K562 (cell line): ENCODE measurements around the gene WBP1. TPM values are rescaled to one million over a fixed set of nuclear protein-coding genes. Genes with fewer than 3 reads are reported as not detected.

ENCODE experiments used
- EWSR1 ChIP-seq: fragments of 450-650 bp; IDR thresholded peaks from 2 replicates; pipeline ENCODE4 v1.6.1; 2018; ENCODE audit warnings: borderline replicate concordance, mild to moderate bottlenecking, low read depth, moderate library complexity; ENCODE audit not compliant: partially characterized antibody
- FOXK2 ChIP-seq, 2 experiments: fragments of 450-650 bp; IDR thresholded peaks in 1 of 2; conservative IDR thresholded peaks in 1 of 2; 2 replicates each; pipeline ENCODE4 v1.6.1; 2016; ENCODE audit warnings: low read depth in 2 of 2, mild to moderate bottlenecking in 1 of 2
- FOXP1 ChIP-seq: sonication (generic); formaldehyde crosslinking; IDR thresholded peaks from 2 replicates; pipeline ENCODE4 v1.8.0; 2022; ENCODE audit warnings: mild to moderate bottlenecking, missing genetic modification reagents
- HMG20B ChIP-seq: fragments of 250-450 bp; sonication (Bioruptor Pico); IDR thresholded peaks from 2 replicates; pipeline ENCODE4 v1.5.0; 2021; ENCODE audit warnings: mild to moderate bottlenecking
- HNRNPK ChIP-seq: fragments of 200-400 bp; formaldehyde crosslinking; IDR thresholded peaks from one replicate; pipeline ENCODE4 v1.6.1; 2018; ENCODE audit warnings: mild to moderate bottlenecking, low read depth, low read length; ENCODE audit not compliant: poor library complexity, severe bottlenecking
- KDM5B ChIP-seq: fragments of 200-600 bp; sonication (generic); IDR thresholded peaks from 2 replicates; pipeline ENCODE4 v1.6.1; 2012; ENCODE audit warnings: low read depth, mild to moderate bottlenecking, moderate library complexity, low read length, control low read depth, inconsistent platforms; ENCODE audit not compliant: insufficient replicate concordance
- LARP7 ChIP-seq: fragments of 450-650 bp; IDR thresholded peaks from 2 replicates; pipeline ENCODE4 v1.6.1; 2016
- LEF1 ChIP-seq: fragments of 450-650 bp; IDR thresholded peaks from 2 replicates; pipeline ENCODE4 v1.6.1; 2016; ENCODE audit warnings: mild to moderate bottlenecking
- MAFG ChIP-seq: fragments of 450-650 bp; conservative IDR thresholded peaks from 2 replicates; pipeline ENCODE4 v1.6.1; 2016; ENCODE audit warnings: missing genetic modification characterization, missing compliant biosample characterization
- MYNN ChIP-seq, 2 experiments: sonication (generic); formaldehyde crosslinking in 1 of 2; IDR thresholded peaks; 2 replicates each; pipeline versions ENCODE4 v1.5.0 to v1.6.1; 2016 to 2020; ENCODE audit warnings: antibody characterized with exemption in 1 of 2, missing genetic modification reagents in 1 of 2
- NFXL1 ChIP-seq: fragments of 450-650 bp; formaldehyde crosslinking; IDR thresholded peaks from 2 replicates; pipeline ENCODE4 v1.4.0; 2021; ENCODE audit warnings: mild to moderate bottlenecking
- SAFB ChIP-seq: fragments of 200-400 bp; formaldehyde crosslinking; IDR thresholded peaks from 2 replicates; pipeline ENCODE4 v1.6.1; 2017; ENCODE audit warnings: low read depth, low read length, borderline replicate concordance
- SRSF1 ChIP-seq: fragments of 200-400 bp; formaldehyde crosslinking; IDR thresholded peaks from 2 replicates; pipeline ENCODE4 v1.6.1; 2017; ENCODE audit warnings: mild to moderate bottlenecking, low read depth, low read length, moderate library complexity
- TOE1 ChIP-seq, 2 experiments: fragments of 450-650 bp in 1 of 2; sonication (generic) in 1 of 2; formaldehyde crosslinking in 1 of 2; IDR thresholded peaks; 2 replicates each; pipeline versions ENCODE4 v1.7.1 to v1.8.0; 2016 to 2022; ENCODE audit warnings: borderline replicate concordance in 2 of 2, mild to moderate bottlenecking in 2 of 2, antibody characterized with exemption in 1 of 2, inconsistent platforms in 1 of 2, low read depth in 1 of 2, missing genetic modification reagents in 1 of 2, moderate library complexity in 1 of 2
- U2AF2 ChIP-seq: fragments of 200-400 bp; formaldehyde crosslinking; optimal IDR thresholded peaks from 2 replicates; pipeline ENCODE3; 2017; ENCODE audit warnings: low read depth, mild to moderate bottlenecking, low read length
- ZNF133 ChIP-seq: fragments of 250-450 bp; sonication (Bioruptor Pico); IDR thresholded peaks from 2 replicates; pipeline ENCODE4 v1.4.0; 2020; ENCODE audit warnings: mild to moderate bottlenecking
- ZNF143 ChIP-seq: sonication (generic); formaldehyde crosslinking; IDR thresholded peaks from 2 replicates; pipeline ENCODE4 v1.9.0; 2022; ENCODE audit warnings: mild to moderate bottlenecking, missing genetic modification reagents
- ZNF764 ChIP-seq: fragments of 250-450 bp; sonication (Bioruptor Pico); IDR thresholded peaks from 2 replicates; pipeline ENCODE4 v1.4.0; 2020; ENCODE audit warnings: low read depth, mild to moderate bottlenecking, moderate library complexity
- ZNF830 ChIP-seq: fragments of 250-450 bp; sonication (Bioruptor Pico); IDR thresholded peaks from 2 replicates; pipeline ENCODE4 v1.5.0; 2021; ENCODE audit warnings: mild to moderate bottlenecking
- polyA plus RNA-seq, 8 experiments: library from polyadenylated mRNA; depleted of rRNA in 4 of 8; stranded (reverse) in 5 of 8; unstranded in 3 of 8; fragments of >200 nt; fragmentation: Nextera tagmentation in 2 of 8; fragmentation: Illumina TruSeq in 1 of 8; extraction: Ambion mirVana in 2 of 8; extraction: Trizol in 1 of 8; gene quantifications; 2 replicates each; pipeline versions ENCODE4 v1.2.1 to v1.2.3, GENCODE V29; 2011 to 2014; ENCODE audit warnings: inconsistent platforms in 1 of 8, missing spikeins in 1 of 8
- total RNA-seq, 7 experiments: library from RNA; depleted of rRNA in 6 of 7; stranded (reverse); fragments of >200 nt in 6 of 7; fragmentation: Illumina TruSeq in 2 of 7; extraction: Trizol in 2 of 7; gene quantifications; 2 replicates each; pipeline versions ENCODE4 v1.2.1 to v1.2.3, GENCODE V29; 2011 to 2021; ENCODE audit warnings: low replicate concordance in 1 of 7
- TF ChIP-seq, protein P1 (sequence below): sonication (generic); formaldehyde crosslinking; IDR thresholded peaks from 2 replicates; pipeline ENCODE4 v1.8.1; 2023; ENCODE audit warnings: mild to moderate bottlenecking, missing genetic modification reagents
- TF ChIP-seq, protein P2 (sequence below): sonication (generic); formaldehyde crosslinking; IDR thresholded peaks from 2 replicates; pipeline ENCODE4 v1.8.0; 2022; ENCODE audit warnings: mild to moderate bottlenecking, missing genetic modification reagents

The WBP1 gene
- total and polyA plus RNA-seq, 9 of the 15 experiments (the other 6 are each of a cell fraction or from before 2014, with no cell fraction given), result 1.9 to 27.7 (median 14.2) TPM

DNA sequence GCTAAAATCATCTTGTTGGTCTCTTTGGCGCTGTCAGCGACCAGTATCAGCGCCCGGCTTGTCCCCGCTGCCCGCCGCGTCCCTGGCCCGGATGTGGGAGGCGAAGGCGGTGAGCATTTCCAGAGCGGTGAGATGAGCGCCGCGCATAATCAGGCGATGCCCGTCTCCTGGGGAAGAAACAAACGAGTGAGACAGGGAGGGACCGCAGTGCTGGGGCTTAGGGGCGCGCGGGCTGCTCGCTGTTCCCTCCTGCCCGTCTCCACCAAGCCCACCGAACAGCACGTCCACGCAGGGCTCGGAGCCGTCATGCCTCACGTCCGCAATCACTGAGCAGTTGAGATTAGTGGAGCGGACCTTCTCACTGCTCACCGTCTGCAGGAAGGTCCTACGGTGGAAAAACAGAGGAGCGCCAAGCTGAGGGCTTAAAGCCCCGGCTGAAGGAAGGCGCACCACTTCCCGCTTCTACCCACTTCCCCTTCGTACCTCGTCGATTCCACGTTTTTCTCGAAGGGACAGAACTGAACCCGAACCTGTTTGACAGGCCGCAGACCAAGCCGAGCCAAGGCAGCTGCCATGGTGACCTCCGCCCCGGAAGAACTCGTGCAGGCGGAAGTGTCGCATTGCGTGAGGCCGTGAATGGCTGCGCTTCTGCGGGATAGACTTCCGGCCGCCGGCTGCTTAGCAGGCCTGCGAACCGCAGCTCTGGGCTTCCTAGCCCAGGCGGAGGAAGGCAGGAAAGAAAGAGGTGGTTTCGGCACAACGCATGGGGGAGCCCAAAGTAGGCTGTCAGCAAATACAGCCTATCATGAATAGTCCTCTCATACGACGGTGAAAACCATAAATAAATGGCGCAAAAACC lies 14.1 kb downstream of the WBP1 start, which contains the start of gene MRPL53 (continued):
- TF ChIP-seq U2AF2 (no peak), HNRNPK (no peak), HMG20B (no peak), FOXP1 (CRISPR knock-in tag) (no peak; the same call in 1 of the 2 replicates), ZNF764 (CRISPR knock-in tag) (no peak), ZNF143 (CRISPR knock-in tag) (no peak), ZNF133 (CRISPR knock-in tag) (no peak), TOE1 (IDR thresholded peaks at IDR 0.05; ENCODE audit: borderline replicate concordance) (no peak; the same call in 1 of the 2 replicates), TOE1 (CRISPR knock-in tag; IDR thresholded peaks at IDR 0.05; ENCODE audit: borderline replicate concordance, low read depth) (no peak), MAFG (tag) (no peak), EWSR1 (no peak), SAFB (no peak), ZNF830 (CRISPR knock-in tag) (no peak), KDM5B (peak; percentile 95), FOXK2 (conservative IDR thresholded peaks at IDR 0.05 in 1 of 2, IDR thresholded peaks at IDR 0.05 in 1 of 2; ENCODE audit: low read depth in 2 of 2) (no peak; a peak in 1 of 4 replicates), NFXL1 (no peak), LARP7 (no peak), LEF1 (no peak), MYNN (IDR thresholded peaks at IDR 0.05) (peak; percentile 85), MYNN (CRISPR knock-in tag; IDR thresholded peaks at IDR 0.05) (no peak), SRSF1 (no peak)
- TF ChIP-seq, protein P1, sequence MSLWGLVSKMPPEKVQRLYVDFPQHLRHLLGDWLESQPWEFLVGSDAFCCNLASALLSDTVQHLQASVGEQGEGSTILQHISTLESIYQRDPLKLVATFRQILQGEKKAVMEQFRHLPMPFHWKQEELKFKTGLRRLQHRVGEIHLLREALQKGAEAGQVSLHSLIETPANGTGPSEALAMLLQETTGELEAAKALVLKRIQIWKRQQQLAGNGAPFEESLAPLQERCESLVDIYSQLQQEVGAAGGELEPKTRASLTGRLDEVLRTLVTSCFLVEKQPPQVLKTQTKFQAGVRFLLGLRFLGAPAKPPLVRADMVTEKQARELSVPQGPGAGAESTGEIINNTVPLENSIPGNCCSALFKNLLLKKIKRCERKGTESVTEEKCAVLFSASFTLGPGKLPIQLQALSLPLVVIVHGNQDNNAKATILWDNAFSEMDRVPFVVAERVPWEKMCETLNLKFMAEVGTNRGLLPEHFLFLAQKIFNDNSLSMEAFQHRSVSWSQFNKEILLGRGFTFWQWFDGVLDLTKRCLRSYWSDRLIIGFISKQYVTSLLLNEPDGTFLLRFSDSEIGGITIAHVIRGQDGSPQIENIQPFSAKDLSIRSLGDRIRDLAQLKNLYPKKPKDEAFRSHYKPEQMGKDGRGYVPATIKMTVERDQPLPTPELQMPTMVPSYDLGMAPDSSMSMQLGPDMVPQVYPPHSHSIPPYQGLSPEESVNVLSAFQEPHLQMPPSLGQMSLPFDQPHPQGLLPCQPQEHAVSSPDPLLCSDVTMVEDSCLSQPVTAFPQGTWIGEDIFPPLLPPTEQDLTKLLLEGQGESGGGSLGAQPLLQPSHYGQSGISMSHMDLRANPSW (CRISPR knock-in tag), result no peak
- TF ChIP-seq, protein P2, sequence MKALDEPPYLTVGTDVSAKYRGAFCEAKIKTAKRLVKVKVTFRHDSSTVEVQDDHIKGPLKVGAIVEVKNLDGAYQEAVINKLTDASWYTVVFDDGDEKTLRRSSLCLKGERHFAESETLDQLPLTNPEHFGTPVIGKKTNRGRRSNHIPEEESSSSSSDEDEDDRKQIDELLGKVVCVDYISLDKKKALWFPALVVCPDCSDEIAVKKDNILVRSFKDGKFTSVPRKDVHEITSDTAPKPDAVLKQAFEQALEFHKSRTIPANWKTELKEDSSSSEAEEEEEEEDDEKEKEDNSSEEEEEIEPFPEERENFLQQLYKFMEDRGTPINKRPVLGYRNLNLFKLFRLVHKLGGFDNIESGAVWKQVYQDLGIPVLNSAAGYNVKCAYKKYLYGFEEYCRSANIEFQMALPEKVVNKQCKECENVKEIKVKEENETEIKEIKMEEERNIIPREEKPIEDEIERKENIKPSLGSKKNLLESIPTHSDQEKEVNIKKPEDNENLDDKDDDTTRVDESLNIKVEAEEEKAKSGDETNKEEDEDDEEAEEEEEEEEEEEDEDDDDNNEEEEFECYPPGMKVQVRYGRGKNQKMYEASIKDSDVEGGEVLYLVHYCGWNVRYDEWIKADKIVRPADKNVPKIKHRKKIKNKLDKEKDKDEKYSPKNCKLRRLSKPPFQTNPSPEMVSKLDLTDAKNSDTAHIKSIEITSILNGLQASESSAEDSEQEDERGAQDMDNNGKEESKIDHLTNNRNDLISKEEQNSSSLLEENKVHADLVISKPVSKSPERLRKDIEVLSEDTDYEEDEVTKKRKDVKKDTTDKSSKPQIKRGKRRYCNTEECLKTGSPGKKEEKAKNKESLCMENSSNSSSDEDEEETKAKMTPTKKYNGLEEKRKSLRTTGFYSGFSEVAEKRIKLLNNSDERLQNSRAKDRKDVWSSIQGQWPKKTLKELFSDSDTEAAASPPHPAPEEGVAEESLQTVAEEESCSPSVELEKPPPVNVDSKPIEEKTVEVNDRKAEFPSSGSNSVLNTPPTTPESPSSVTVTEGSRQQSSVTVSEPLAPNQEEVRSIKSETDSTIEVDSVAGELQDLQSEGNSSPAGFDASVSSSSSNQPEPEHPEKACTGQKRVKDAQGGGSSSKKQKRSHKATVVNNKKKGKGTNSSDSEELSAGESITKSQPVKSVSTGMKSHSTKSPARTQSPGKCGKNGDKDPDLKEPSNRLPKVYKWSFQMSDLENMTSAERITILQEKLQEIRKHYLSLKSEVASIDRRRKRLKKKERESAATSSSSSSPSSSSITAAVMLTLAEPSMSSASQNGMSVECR (CRISPR knock-in tag), result peak; percentile 92
